ENCODE measurements around the gene RNF121. TPM values are rescaled to one million over a fixed set of nuclear protein-coding genes. Genes with fewer than 3 reads are reported as not detected.
A peak's percentile ranks its signal among the peaks of the same experiment; 100 is the strongest.

Gene RNF121
- total and polyA plus RNA-seq, 2 donors (not counting 1 experiment from before 2014, with no cell fraction given), result 31.7 to 56.0 TPM

DNA sequence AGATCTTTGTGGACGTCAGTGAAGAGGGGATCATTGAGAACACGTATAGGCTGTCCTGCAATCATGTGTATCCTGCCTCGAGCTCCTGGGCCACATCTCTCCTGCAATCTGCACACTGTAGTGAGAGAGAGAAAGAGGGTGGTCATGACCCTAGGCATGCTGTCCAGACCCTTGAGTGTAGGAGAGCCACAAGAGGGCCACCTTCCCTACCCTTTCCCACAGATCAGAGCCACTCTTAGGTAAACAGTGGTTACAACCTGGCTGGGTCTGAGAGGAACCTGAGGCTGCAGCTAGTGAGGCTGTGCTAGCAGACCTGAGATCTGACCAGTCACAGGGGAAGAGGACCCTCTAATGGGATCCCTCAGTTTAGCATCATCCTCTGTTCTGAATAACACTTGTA lies 65.9 kb downstream of the RNF121 start:
- Histone ChIP-seq H3K4me2 (replicated peaks; ENCODE audit: low read depth, low read length, poor library complexity, severe bottlenecking) (no peak overlapping the region), H4K20me1 (ENCODE audit: control insufficient read depth, insufficient read depth, low read length, poor library complexity, severe bottlenecking) (no peaks in the 10 kb centered on the region), H3K4me3 (ENCODE audit: control extremely low read depth in 1 of 5, extremely low read depth in 1 of 5, insufficient read depth in 1 of 5, low read depth in 2 of 5, low read length in 4 of 5) (no peak overlapping the region), H3K27ac (ENCODE audit: low read length in 2 of 2) (no peak overlapping the region), H3K9me3 (ENCODE audit: control extremely low read depth in 1 of 3, control insufficient read depth in 2 of 3, insufficient read depth in 1 of 3, low read length in 2 of 3) (peaks cover 0 to 5% (median 0%) of the 10 kb centered on the region in 3 donors), H3K9ac (ENCODE audit: low read length) (no peak overlapping the region), H3K79me2 (ENCODE audit: control insufficient read depth, insufficient read depth, low read length) (peaks cover 10% of the 10 kb centered on the region), H3K27me3 (replicated peaks in 1 of 4; ENCODE audit: control extremely low read depth in 1 of 4, control insufficient read depth in 3 of 4, insufficient read depth in 4 of 4, low read length in 3 of 4) (no peaks in the 10 kb centered on the region), H3K4me1 (ENCODE audit: control insufficient read depth in 2 of 2, insufficient read depth in 2 of 2, low read length in 2 of 2) (peaks cover 54 to 83% of the 10 kb centered on the region in 2 donors), H3K36me3 (replicated peaks in 1 of 2; ENCODE audit: control extremely low read depth in 1 of 2, control insufficient read depth in 1 of 2, extremely low read depth in 1 of 2, insufficient read depth in 2 of 2, low read length in 1 of 2) (no peaks in the 10 kb centered on the region), H2AFZ (ENCODE audit: insufficient read depth, low read depth, low read length, poor library complexity, severe bottlenecking) (no peak overlapping the region)
- TF ChIP-seq, protein P1, sequence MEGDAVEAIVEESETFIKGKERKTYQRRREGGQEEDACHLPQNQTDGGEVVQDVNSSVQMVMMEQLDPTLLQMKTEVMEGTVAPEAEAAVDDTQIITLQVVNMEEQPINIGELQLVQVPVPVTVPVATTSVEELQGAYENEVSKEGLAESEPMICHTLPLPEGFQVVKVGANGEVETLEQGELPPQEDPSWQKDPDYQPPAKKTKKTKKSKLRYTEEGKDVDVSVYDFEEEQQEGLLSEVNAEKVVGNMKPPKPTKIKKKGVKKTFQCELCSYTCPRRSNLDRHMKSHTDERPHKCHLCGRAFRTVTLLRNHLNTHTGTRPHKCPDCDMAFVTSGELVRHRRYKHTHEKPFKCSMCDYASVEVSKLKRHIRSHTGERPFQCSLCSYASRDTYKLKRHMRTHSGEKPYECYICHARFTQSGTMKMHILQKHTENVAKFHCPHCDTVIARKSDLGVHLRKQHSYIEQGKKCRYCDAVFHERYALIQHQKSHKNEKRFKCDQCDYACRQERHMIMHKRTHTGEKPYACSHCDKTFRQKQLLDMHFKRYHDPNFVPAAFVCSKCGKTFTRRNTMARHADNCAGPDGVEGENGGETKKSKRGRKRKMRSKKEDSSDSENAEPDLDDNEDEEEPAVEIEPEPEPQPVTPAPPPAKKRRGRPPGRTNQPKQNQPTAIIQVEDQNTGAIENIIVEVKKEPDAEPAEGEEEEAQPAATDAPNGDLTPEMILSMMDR (IDR thresholded peaks at IDR 0.05), result no peak
- no peak for TF ChIP-seq EZH2 (IDR thresholded peaks at IDR 0.05; ENCODE audit: borderline replicate concordance, insufficient read depth, low read depth, low read length, poor library complexity, severe bottlenecking)
- Mint-ChIP-seq H3K4me1 (peaks cover 69% of the 10 kb centered on the region), H3K27me3 (no peaks in the 10 kb centered on the region), H3K4me3 (no peak overlapping the region), H3K27ac (peak overlapping the region; percentile 37), H3K9me3 (ENCODE audit: insufficient read depth) (no peaks in the 10 kb centered on the region)
- WGBS (ENCODE audit: insufficient coverage), result 100% methylated on average over 3 of the region's 3 CpGs
- DNase-seq, result no peak
- POLR2A ChIA-PET, result no interaction called here
- CTCF ChIA-PET, result interaction anchor here (0.6 to 1.9 kb wide), 3 partner anchors 9 to 59 kb away, joined by 3 to 13 read pairs (median 3); no protein-coding TSS in a partner anchor
- intact Hi-C loops (cut with micrococcal nuclease), result loop anchor here (5.0 kb wide), 2 partner anchors 48 to 62 kb away; no protein-coding TSS in a partner anchor
- ATAC-seq (ENCODE audit: low read depth), result no peak

DNA sequence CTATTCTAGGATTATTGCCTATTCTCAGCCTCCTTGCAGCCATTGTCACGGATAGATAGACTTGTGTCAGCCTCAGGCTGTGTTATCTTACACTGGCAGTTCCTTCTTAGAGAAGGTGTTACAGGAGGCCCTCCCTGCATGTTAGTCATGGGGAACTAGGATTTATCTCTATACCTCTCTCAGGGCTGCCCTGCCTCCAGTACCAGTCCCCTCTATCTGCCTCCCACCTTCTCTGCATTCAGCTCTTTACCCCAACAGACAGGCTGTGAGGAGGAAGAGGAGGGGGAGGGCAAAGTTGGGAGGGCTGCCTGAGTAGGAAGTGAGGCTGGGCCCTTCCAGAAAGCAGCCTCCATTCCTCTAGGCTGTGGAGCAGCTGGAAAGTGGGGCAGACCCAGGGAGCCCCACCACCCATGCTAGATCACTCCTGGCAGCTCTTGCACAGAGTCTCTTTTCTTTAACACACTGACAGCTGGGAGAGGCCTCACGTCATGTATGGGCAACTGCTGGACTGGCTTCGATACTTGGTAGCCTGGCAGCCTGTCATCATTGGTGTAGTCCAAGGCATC lies 67.0 kb downstream of the RNF121 start:
- no peak overlapping the region for H3K4me3 Mint-ChIP-seq
- Histone ChIP-seq H3K79me2 (ENCODE audit: control insufficient read depth, insufficient read depth, low read length) (peaks cover 15% of the 10 kb centered on the region), H3K9me3 (ENCODE audit: control extremely low read depth in 1 of 3, control insufficient read depth in 2 of 3, insufficient read depth in 1 of 3, low read length in 2 of 3) (peaks cover 0 to 5% (median 0%) of the 10 kb centered on the region in 3 donors), H3K27ac (ENCODE audit: low read length in 2 of 2) (no peak overlapping the region), H2AFZ (ENCODE audit: insufficient read depth, low read depth, low read length, poor library complexity, severe bottlenecking) (no peak overlapping the region), H3K4me1 (ENCODE audit: control insufficient read depth in 2 of 2, insufficient read depth in 2 of 2, low read length in 2 of 2) (peaks cover 53 to 80% of the 10 kb centered on the region in 2 donors), H4K20me1 (ENCODE audit: control insufficient read depth, insufficient read depth, low read length, poor library complexity, severe bottlenecking) (no peaks in the 10 kb centered on the region), H3K9ac (ENCODE audit: low read length) (no peak overlapping the region), H3K4me3 (ENCODE audit: control extremely low read depth in 1 of 5, extremely low read depth in 1 of 5, insufficient read depth in 1 of 5, low read depth in 2 of 5, low read length in 4 of 5) (no peak overlapping the region), H3K36me3 (replicated peaks in 1 of 2; ENCODE audit: control extremely low read depth in 1 of 2, control insufficient read depth in 1 of 2, extremely low read depth in 1 of 2, insufficient read depth in 2 of 2, low read length in 1 of 2) (peaks cover 0 to 7% of the 10 kb centered on the region in 2 experiments), H3K4me2 (replicated peaks; ENCODE audit: low read depth, low read length, poor library complexity, severe bottlenecking) (no peak overlapping the region), H3K27me3 (replicated peaks in 1 of 4; ENCODE audit: control extremely low read depth in 1 of 4, control insufficient read depth in 3 of 4, insufficient read depth in 4 of 4, low read length in 3 of 4) (no peaks in the 10 kb centered on the region)
- DNase-seq, result no peak
- no peak for TF ChIP-seq EZH2 (IDR thresholded peaks at IDR 0.05; ENCODE audit: borderline replicate concordance, insufficient read depth, low read depth, low read length, poor library complexity, severe bottlenecking)
- TF ChIP-seq, protein P1 (IDR thresholded peaks at IDR 0.05), result no peak
- peak overlapping the region; percentile 23 for H3K27ac Mint-ChIP-seq
- WGBS (ENCODE audit: insufficient coverage), result no CpG with 5 or more reads among the region's 3 CpGs
- intact Hi-C loops (cut with micrococcal nuclease), result no loop called here
- ChIA-PET POLR2A (no interaction called here), CTCF (no interaction called here)
- no peaks in the 10 kb centered on the region for H3K9me3 Mint-ChIP-seq (ENCODE audit: insufficient read depth)
- H3K4me1 Mint-ChIP-seq, result peaks cover 72% of the 10 kb centered on the region
- no peaks in the 10 kb centered on the region for H3K27me3 Mint-ChIP-seq
- ATAC-seq (ENCODE audit: low read depth), result no peak
